Lower leg skin (tissue), 3 donors: ENCODE data around the gene SSC4D.

Experiments used
- POLR2A ChIP-seq, 2 donors: fragments of 450-650 bp; IDR thresholded peaks; one replicate each; pipeline ENCODE4 v1.6.1; 2016 to 2017; ENCODE audit warnings: antibody characterized with exemption in 2 of 2, mild to moderate bottlenecking in 1 of 2, moderate library complexity in 1 of 2
- TF ChIP-seq, protein P1 (sequence below), 3 donors: fragments of 450-650 bp; IDR thresholded peaks; one replicate each; pipeline ENCODE4 v1.5.1; 2016; ENCODE audit warnings: antibody characterized with exemption in 3 of 3, mild to moderate bottlenecking in 3 of 3, moderate library complexity in 2 of 3

DNA sequence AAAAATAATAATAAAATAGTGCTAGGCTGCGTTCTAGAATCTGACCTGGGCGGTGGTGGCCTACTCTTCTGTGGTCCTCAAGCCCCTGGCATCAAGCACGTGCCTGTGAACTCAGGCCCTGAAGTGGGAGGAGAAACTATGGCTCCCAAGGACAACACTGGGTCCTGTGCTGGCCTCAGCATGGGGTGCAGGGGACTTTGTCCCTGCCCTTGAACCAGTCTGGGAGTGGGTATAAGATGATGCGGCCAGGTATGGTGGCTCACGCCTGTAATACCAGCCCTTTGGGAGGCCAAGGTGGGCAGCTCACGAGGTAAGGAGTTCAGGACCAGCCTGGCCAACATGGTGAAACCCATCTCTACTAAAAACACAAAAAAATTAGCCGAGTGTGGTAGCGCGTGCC lies 20.7 kb upstream of the SSC4D start:
- TF ChIP-seq POLR2A (IDR thresholded peaks at IDR 0.05), result no peak
- TF ChIP-seq, protein P1, sequence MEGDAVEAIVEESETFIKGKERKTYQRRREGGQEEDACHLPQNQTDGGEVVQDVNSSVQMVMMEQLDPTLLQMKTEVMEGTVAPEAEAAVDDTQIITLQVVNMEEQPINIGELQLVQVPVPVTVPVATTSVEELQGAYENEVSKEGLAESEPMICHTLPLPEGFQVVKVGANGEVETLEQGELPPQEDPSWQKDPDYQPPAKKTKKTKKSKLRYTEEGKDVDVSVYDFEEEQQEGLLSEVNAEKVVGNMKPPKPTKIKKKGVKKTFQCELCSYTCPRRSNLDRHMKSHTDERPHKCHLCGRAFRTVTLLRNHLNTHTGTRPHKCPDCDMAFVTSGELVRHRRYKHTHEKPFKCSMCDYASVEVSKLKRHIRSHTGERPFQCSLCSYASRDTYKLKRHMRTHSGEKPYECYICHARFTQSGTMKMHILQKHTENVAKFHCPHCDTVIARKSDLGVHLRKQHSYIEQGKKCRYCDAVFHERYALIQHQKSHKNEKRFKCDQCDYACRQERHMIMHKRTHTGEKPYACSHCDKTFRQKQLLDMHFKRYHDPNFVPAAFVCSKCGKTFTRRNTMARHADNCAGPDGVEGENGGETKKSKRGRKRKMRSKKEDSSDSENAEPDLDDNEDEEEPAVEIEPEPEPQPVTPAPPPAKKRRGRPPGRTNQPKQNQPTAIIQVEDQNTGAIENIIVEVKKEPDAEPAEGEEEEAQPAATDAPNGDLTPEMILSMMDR (IDR thresholded peaks at IDR 0.05), result no peak
